Liver (tissue), 9 donors: Measurements from ENCODE around the gene CRACR2A. TPM values are rescaled to one million over a fixed set of nuclear protein-coding genes. Genes with fewer than 3 reads are reported as not detected.

Experiments used
- DNase-seq: peaks from one replicate; pipeline ENCODE4 v3.0.0-alpha.2; 2017; ENCODE audit warnings: low spot score
- H3K27ac ChIP-seq, 2 donors: one replicate each; pipeline ENCODE4 v1.7.0; 2013; ENCODE audit warnings: inconsistent platforms in 2 of 2, low read length in 2 of 2, control low read depth in 1 of 2, low read depth in 1 of 2, mild to moderate bottlenecking in 1 of 2
- H3K27me3 ChIP-seq, 4 donors: one replicate each; pipeline versions ENCODE4 v1.6.1 to v1.7.0; 2013; ENCODE audit warnings: low read length in 3 of 4, inconsistent platforms in 1 of 4, mild to moderate bottlenecking in 1 of 4, moderate library complexity in 1 of 4; ENCODE audit not compliant: control insufficient read depth in 4 of 4, insufficient read depth in 4 of 4
- H3K36me3 ChIP-seq, 4 donors: one replicate each; pipeline versions ENCODE4 v1.6.1 to v1.7.0; 2013; ENCODE audit warnings: low read length in 3 of 4, mild to moderate bottlenecking in 3 of 4, low read depth in 1 of 4, moderate library complexity in 1 of 4; ENCODE audit not compliant: control insufficient read depth in 4 of 4, insufficient read depth in 3 of 4
- H3K4me1 ChIP-seq, 4 donors: one replicate each; pipeline versions ENCODE4 v1.6.1 to v1.7.0; 2013; ENCODE audit warnings: low read length in 3 of 4, mild to moderate bottlenecking in 3 of 4, moderate library complexity in 1 of 4; ENCODE audit not compliant: control insufficient read depth in 4 of 4, insufficient read depth in 4 of 4
- H3K4me3 ChIP-seq, 3 donors: one replicate each; pipeline versions ENCODE4 v1.6.1 to v1.7.0; 2013; ENCODE audit warnings: low read length in 3 of 3, control low read depth in 1 of 3, low read depth in 1 of 3, mild to moderate bottlenecking in 1 of 3
- H3K9ac ChIP-seq, 2 donors: one replicate each; pipeline ENCODE4 v1.7.0; 2013; ENCODE audit warnings: low read length in 2 of 2, mild to moderate bottlenecking in 2 of 2, moderate library complexity in 2 of 2, control low read depth in 1 of 2, low read depth in 1 of 2
- H3K9me3 ChIP-seq, 4 donors: one replicate each; pipeline versions ENCODE4 v1.6.1 to v1.7.0; 2013; ENCODE audit warnings: low read length in 3 of 4; ENCODE audit not compliant: control insufficient read depth in 4 of 4
- EGR1 ChIP-seq, 2 donors: IDR thresholded peaks; 2 replicates each; pipeline ENCODE4 v1.6.1; 2016 to 2018; ENCODE audit warnings: antibody characterized with exemption in 2 of 2, low read depth in 2 of 2
- FOXA1 ChIP-seq: IDR thresholded peaks from 2 replicates; pipeline ENCODE4 v1.6.1; 2016; ENCODE audit warnings: antibody characterized with exemption
- FOXA2 ChIP-seq: IDR thresholded peaks from 2 replicates; pipeline ENCODE4 v1.6.1; 2016; ENCODE audit warnings: antibody characterized with exemption
- GABPA ChIP-seq, 2 donors: IDR thresholded peaks in 1 of 2; conservative IDR thresholded peaks in 1 of 2; 2 replicates each; pipeline ENCODE4 v1.6.1; 2016; ENCODE audit warnings: antibody characterized with exemption in 2 of 2, mild to moderate bottlenecking in 1 of 2, moderate library complexity in 1 of 2
- HNF4A ChIP-seq, 2 donors: conservative IDR thresholded peaks; 2 replicates each; pipeline ENCODE4 v1.6.1; 2016; ENCODE audit warnings: antibody characterized with exemption in 2 of 2, mild to moderate bottlenecking in 2 of 2
- HNF4G ChIP-seq: IDR thresholded peaks from 2 replicates; pipeline ENCODE4 v1.6.1; 2016; ENCODE audit warnings: antibody characterized with exemption
- NR2F2 ChIP-seq: IDR thresholded peaks from 2 replicates; pipeline ENCODE4 v1.6.1; 2016; ENCODE audit warnings: antibody characterized with exemption
- RAD21 ChIP-seq, 2 donors: IDR thresholded peaks; 2 replicates each; pipeline ENCODE4 v1.6.1; 2016; ENCODE audit warnings: antibody characterized with exemption in 2 of 2, mild to moderate bottlenecking in 2 of 2
- RXRA ChIP-seq, 2 donors: IDR thresholded peaks; 2 replicates each; pipeline ENCODE4 v1.6.1; 2017 to 2018; ENCODE audit warnings: antibody characterized with exemption in 2 of 2, mild to moderate bottlenecking in 1 of 2
- SP1 ChIP-seq: IDR thresholded peaks from 2 replicates; pipeline ENCODE4 v1.6.1; 2018; ENCODE audit warnings: antibody characterized with exemption, mild to moderate bottlenecking
- TAF1 ChIP-seq: conservative IDR thresholded peaks from 2 replicates; pipeline ENCODE4 v1.6.1; 2016; ENCODE audit warnings: antibody characterized with exemption, mild to moderate bottlenecking
- YY1 ChIP-seq: IDR thresholded peaks from 2 replicates; pipeline ENCODE4 v1.6.1; 2016; ENCODE audit warnings: antibody characterized with exemption, mild to moderate bottlenecking
- WGBS: extraction: QIAGEN DNeasy Blood & Tissue Kit; methylation state at CpG from one replicate; pipeline ENCODE4 v1.1.7; 2013; 5-methylcytosine and 5-hydroxymethylcytosine counted together
- polyA plus RNA-seq, 2 donors: library from polyadenylated mRNA; stranded (reverse) in 1 of 2; unstranded in 1 of 2; fragments of 200-250 nt in 1 of 2; fragments of >200 nt in 1 of 2; fragmentation: Nextera tagmentation in 1 of 2; extraction: Ambion mirVana in 1 of 2; gene quantifications; one replicate each; pipeline versions ENCODE4 v1.2.1 to v1.2.3, GENCODE V29; 2013 to 2015
- total RNA-seq, 2 donors: library from RNA; depleted of rRNA; stranded (reverse); fragments of >200 nt; gene quantifications; one replicate each; pipeline ENCODE4 v1.2.3, GENCODE V29; 2014
- TF ChIP-seq, protein P1 (sequence below): IDR thresholded peaks from 2 replicates; pipeline ENCODE4 v1.6.1; 2016; ENCODE audit warnings: antibody characterized with exemption, mild to moderate bottlenecking
- TF ChIP-seq, protein P2 (sequence below): fragments of 150-350 bp; IDR thresholded peaks from 2 replicates; pipeline ENCODE4 v1.5.1; 2017; ENCODE audit warnings: improper control_type of control experiment, low read depth, low read length; ENCODE audit not compliant: missing input control
- TF ChIP-seq, protein P3 (sequence below): IDR thresholded peaks from 2 replicates; pipeline ENCODE4 v1.6.1; 2016; ENCODE audit warnings: antibody characterized with exemption
- TF ChIP-seq, protein P4 (sequence below): IDR thresholded peaks from 2 replicates; pipeline ENCODE4 v1.6.1; 2016; ENCODE audit warnings: antibody characterized with exemption
- TF ChIP-seq, protein P5 (sequence below): IDR thresholded peaks from 2 replicates; pipeline ENCODE4 v1.6.1; 2016; ENCODE audit warnings: antibody characterized with exemption
- donor health status: healthy.
- donor health status: healthy.
- donor health status: healthy.
- donor health status: healthy.
- donor health status: healthy.

Gene CRACR2A
- total and polyA plus RNA-seq, 4 donors = 0.33 to 4.2 (median 1.4) TPM

DNA sequence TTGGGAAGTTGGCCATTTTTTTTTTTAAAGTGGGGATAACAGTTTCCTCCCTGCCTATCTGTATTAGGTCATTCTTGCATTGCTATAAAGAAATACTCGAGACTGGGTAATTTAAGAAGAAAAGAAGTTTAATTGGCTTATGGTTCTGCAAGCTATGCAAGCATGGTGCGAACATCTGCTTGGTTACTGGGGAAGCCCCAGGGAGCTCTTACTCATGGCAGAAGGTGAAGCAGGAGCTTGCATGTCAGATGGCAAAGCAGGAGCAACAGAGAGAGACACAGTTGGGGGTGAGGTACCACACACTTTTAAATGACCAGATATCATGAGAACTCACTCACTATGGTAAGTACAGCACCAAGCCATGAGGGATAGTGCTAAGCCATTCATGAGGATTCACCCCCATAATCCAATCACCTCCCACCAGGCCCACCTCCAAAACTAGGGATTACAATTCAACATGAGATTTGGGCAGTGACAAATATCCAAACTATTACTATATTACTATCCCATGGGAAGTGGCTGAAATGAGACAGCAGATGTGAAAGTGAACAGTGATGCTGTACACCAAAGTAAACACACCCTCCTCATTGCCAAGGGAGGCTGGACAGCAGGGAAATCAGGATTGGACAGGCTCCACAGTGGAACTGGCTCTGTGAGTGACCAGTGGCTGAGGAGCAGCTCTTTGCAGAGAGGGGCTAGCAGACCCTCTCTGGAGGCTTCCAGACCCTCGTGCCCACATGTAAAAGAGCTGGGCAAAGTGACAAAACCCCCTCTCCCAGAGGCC lies 40.5 kb downstream of the CRACR2A start:
- no peaks in the 10 kb centered on the region for H3K36me3 ChIP-seq
- H3K27ac ChIP-seq = no peak overlapping the region
- H3K9me3 ChIP-seq = no peaks in the 10 kb centered on the region
- peaks cover 0 to 4% (median 2%) of the 10 kb centered on the region in 4 donors for H3K4me1 ChIP-seq
- TF ChIP-seq YY1 (no peak), SP1 (no peak), RAD21 (IDR thresholded peaks at IDR 0.05) (no peak), FOXA1 (no peak), FOXA2 (no peak), RXRA (IDR thresholded peaks at IDR 0.05) (no peak), EGR1 (IDR thresholded peaks at IDR 0.05; ENCODE audit: low read depth in 2 of 2) (no peak), NR2F2 (no peak), GABPA (IDR thresholded peaks at IDR 0.05 in 1 of 2, conservative IDR thresholded peaks at IDR 0.05 in 1 of 2) (no peak), TAF1 (no peak), HNF4G (no peak), HNF4A (conservative IDR thresholded peaks at IDR 0.05) (no peak)
- TF ChIP-seq, protein P1, sequence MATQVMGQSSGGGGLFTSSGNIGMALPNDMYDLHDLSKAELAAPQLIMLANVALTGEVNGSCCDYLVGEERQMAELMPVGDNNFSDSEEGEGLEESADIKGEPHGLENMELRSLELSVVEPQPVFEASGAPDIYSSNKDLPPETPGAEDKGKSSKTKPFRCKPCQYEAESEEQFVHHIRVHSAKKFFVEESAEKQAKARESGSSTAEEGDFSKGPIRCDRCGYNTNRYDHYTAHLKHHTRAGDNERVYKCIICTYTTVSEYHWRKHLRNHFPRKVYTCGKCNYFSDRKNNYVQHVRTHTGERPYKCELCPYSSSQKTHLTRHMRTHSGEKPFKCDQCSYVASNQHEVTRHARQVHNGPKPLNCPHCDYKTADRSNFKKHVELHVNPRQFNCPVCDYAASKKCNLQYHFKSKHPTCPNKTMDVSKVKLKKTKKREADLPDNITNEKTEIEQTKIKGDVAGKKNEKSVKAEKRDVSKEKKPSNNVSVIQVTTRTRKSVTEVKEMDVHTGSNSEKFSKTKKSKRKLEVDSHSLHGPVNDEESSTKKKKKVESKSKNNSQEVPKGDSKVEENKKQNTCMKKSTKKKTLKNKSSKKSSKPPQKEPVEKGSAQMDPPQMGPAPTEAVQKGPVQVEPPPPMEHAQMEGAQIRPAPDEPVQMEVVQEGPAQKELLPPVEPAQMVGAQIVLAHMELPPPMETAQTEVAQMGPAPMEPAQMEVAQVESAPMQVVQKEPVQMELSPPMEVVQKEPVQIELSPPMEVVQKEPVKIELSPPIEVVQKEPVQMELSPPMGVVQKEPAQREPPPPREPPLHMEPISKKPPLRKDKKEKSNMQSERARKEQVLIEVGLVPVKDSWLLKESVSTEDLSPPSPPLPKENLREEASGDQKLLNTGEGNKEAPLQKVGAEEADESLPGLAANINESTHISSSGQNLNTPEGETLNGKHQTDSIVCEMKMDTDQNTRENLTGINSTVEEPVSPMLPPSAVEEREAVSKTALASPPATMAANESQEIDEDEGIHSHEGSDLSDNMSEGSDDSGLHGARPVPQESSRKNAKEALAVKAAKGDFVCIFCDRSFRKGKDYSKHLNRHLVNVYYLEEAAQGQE = no peak
- TF ChIP-seq, protein P2, sequence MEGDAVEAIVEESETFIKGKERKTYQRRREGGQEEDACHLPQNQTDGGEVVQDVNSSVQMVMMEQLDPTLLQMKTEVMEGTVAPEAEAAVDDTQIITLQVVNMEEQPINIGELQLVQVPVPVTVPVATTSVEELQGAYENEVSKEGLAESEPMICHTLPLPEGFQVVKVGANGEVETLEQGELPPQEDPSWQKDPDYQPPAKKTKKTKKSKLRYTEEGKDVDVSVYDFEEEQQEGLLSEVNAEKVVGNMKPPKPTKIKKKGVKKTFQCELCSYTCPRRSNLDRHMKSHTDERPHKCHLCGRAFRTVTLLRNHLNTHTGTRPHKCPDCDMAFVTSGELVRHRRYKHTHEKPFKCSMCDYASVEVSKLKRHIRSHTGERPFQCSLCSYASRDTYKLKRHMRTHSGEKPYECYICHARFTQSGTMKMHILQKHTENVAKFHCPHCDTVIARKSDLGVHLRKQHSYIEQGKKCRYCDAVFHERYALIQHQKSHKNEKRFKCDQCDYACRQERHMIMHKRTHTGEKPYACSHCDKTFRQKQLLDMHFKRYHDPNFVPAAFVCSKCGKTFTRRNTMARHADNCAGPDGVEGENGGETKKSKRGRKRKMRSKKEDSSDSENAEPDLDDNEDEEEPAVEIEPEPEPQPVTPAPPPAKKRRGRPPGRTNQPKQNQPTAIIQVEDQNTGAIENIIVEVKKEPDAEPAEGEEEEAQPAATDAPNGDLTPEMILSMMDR = no peak
- TF ChIP-seq, protein P3, sequence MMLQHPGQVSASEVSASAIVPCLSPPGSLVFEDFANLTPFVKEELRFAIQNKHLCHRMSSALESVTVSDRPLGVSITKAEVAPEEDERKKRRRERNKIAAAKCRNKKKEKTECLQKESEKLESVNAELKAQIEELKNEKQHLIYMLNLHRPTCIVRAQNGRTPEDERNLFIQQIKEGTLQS = no peak
- TF ChIP-seq, protein P4, sequence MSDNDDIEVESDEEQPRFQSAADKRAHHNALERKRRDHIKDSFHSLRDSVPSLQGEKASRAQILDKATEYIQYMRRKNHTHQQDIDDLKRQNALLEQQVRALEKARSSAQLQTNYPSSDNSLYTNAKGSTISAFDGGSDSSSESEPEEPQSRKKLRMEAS = no peak
- TF ChIP-seq, protein P5, sequence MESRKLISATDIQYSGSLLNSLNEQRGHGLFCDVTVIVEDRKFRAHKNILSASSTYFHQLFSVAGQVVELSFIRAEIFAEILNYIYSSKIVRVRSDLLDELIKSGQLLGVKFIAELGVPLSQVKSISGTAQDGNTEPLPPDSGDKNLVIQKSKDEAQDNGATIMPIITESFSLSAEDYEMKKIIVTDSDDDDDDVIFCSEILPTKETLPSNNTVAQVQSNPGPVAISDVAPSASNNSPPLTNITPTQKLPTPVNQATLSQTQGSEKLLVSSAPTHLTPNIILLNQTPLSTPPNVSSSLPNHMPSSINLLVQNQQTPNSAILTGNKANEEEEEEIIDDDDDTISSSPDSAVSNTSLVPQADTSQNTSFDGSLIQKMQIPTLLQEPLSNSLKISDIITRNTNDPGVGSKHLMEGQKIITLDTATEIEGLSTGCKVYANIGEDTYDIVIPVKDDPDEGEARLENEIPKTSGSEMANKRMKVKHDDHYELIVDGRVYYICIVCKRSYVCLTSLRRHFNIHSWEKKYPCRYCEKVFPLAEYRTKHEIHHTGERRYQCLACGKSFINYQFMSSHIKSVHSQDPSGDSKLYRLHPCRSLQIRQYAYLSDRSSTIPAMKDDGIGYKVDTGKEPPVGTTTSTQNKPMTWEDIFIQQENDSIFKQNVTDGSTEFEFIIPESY = no peak
- DNase-seq = no peak
- no peaks in the 10 kb centered on the region for H3K27me3 ChIP-seq
- WGBS = 84% methylated on average over 3 of the region's 3 CpGs
- H3K4me3 ChIP-seq = no peak overlapping the region
- H3K9ac ChIP-seq = no peak overlapping the region
